M059J (cell line): ENCODE data around the gene CRIM1. TPM values are rescaled to one million over a fixed set of nuclear protein-coding genes. Genes with fewer than 3 reads are reported as not detected.

Experiments
- DNase-seq: peaks from one replicate; pipeline ENCODE4 v3.0.0-alpha.2; 2012; ENCODE audit warnings: low read depth
- total RNA-seq: library from RNA; depleted of rRNA; stranded (reverse); fragments of >200 nt; shearing (Covaris generic); gene quantifications from 2 replicates; pipeline ENCODE4 v1.2.3, GENCODE V29; 2014

CRIM1 gene
- total RNA-seq, 1 experiment from 2014 or later: 186 TPM

- peak; percentile 66 for DNase-seq
Measured at GRCh38 chr2:36455788-36456187, 100.2 kb downstream of the CRIM1 start.

- DNase-seq: peak; percentile 82
Measured at GRCh38 chr2:36456227-36457175, 100.9 kb downstream of the CRIM1 start.

- DNase-seq: no peak
Measured at GRCh38 chr2:36458106-36458505, 102.5 kb downstream of the CRIM1 start.

- peak; percentile 85 for DNase-seq
Measured at GRCh38 chr2:36459725-36460137, 104.2 kb downstream of the CRIM1 start.

GRCh38 chr2:36461039-36461681 is 105.6 kb downstream of the CRIM1 start:
- peak; percentile 96 for DNase-seq

- DNase-seq: no peak
Measured at GRCh38 chr2:36462311-36462935, 106.8 kb downstream of the CRIM1 start.

GRCh38 chr2:36463365-36463764 is 107.8 kb downstream of the CRIM1 start:
- DNase-seq: no peak

GRCh38 chr2:36464006-36464721 is 108.6 kb downstream of the CRIM1 start:
- no peak for DNase-seq

GRCh38 chr2:36466135-36466534 is 110.6 kb downstream of the CRIM1 start:
- no peak for DNase-seq

GRCh38 chr2:36468463-36469105 is 113.0 kb downstream of the CRIM1 start:
- no peak for DNase-seq

GRCh38 chr2:36469106-36469477 is 113.5 kb downstream of the CRIM1 start:
- DNase-seq: no peak

- DNase-seq: no peak
Measured at GRCh38 chr2:36469710-36470109, 114.1 kb downstream of the CRIM1 start.

GRCh38 chr2:36473230-36473629 is 117.7 kb downstream of the CRIM1 start:
- no peak for DNase-seq

- DNase-seq: peak; percentile 70
Measured at GRCh38 chr2:36476411-36476810, 120.8 kb downstream of the CRIM1 start.

- DNase-seq: no peak
Measured at GRCh38 chr2:36477315-36477714, 121.7 kb downstream of the CRIM1 start.

- DNase-seq: no peak
Measured at GRCh38 chr2:36477746-36478145, 122.2 kb downstream of the CRIM1 start.

GRCh38 chr2:36478332-36478738 is 122.8 kb downstream of the CRIM1 start:
- peak; percentile 94 for DNase-seq

- no peak for DNase-seq
Measured at GRCh38 chr2:36478999-36479398, 123.4 kb downstream of the CRIM1 start.

GRCh38 chr2:36479406-36479805 is 123.8 kb downstream of the CRIM1 start:
- DNase-seq: no peak

GRCh38 chr2:36480028-36480427 is 124.5 kb downstream of the CRIM1 start:
- peak; percentile 45 for DNase-seq

- DNase-seq: no peak
Measured at GRCh38 chr2:36480636-36481035, 125.1 kb downstream of the CRIM1 start.
